HG03442 (cell line): ENCODE measurements around the gene RALY.

Experiments used
- ATAC-seq: cut with Tn5 transposase; IDR thresholded peaks from one replicate; pipeline ENCODE4 v1.9.1; 2021; ENCODE audit warnings: mild to moderate bottlenecking, moderate library complexity; ENCODE audit not compliant: unreplicated experiment

RALY gene

GRCh38 chr20:33985830-33986229 lies 7.9 kb upstream of the RALY start:
- ATAC-seq, result no peak

GRCh38 chr20:33986560-33987216 lies 7.0 kb upstream of the RALY start:
- no peak for ATAC-seq

GRCh38 chr20:33990075-33990474 lies 3.6 kb upstream of the RALY start:
- ATAC-seq, result no peak

DNA sequence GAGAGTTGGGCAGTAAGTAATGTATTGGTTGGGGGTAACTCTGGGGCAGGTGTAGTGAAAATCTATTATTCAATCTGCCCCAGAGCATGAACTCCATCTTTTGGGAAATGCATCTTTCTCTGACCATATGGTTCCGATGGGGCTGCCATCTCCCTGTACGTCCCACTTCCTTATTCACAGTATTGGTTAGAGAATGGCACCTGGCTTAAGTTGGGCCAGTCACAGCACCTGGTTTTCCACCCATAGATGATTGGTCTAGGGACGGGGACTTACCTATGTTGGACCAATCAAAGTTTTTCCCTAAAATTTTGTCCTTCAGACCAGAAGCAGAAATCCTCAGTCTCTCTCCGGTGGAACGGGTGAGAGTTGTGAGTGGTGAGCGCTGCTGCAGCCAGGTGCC lies 2.2 kb upstream of the RALY start:
- no peak for ATAC-seq

- ATAC-seq, result no peak
Observed at GRCh38 chr20:33992145-33992922, 1.4 kb upstream of the RALY start.

DNA sequence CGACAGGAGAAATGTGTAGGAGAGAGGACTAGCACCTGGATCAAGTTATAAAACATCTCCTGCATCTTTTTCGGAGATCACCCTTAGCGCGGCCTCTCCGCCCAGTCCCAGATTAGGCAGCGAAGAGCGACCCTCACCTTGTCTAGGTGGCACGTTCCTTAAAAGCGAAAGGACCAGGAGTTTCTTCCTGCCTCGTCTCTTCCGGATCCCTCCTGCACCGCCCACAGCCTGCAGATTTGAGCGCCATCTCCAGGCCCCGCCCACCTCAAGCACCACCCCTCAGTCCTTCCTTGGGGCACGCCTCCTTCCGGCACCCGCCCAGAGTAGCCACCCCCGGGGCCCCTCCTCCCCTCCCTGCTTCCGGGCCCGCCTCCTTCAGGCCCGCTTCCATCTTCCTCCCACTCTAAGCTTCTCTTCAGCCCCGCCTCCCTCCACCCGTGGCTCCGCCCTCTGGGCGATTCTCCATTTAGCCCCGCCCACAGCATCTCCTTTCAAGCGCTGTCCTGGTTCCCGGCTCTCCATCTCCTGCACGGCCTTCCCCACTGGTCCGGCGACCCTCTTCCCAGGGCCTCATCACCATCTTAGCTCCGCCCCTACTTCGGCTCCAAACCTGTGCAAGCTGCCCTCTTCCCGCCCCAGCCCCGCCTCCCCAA lies 662 bp upstream of the RALY start:
- peak; percentile 69 for ATAC-seq

- peak; percentile 31 for ATAC-seq
Observed at GRCh38 chr20:33994222-33994913, 657 bp downstream of the RALY start.

DNA sequence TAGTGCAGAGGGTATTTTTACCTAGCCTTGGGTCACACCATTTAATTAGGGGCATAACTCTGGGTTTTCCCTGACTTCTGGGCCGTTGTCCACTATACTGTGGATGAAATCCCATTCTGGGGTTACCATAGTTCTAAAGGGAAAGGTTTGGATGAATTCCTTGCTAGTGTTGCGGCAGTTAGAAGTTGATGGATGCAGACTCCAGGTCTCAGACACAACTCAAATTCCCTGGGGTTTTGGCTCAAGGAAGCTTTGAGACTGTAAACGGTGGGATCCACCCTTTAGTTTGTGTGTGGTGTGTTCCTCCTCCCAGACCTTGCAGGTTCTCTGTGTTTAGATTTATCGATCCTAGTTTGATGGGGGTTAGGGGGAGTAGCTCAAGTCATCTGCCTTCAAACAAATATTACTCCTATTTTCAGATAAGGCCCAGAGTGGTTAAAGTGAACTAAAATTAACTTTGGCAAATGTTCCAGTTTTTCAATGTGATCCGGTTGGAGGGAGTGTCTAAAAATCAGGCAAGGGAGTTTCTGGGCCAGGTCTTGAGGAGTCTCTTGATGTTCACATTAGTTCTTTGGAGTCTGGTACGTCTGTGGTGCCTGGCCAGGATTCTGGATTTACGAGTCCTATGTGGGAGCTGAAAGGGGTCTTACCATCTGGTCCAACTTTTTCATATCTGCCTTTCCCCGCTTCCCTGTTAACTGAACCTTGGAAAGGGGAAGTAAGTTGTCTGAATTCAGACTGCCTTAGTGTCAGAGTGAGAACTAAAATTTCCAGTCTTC lies 1.5 kb downstream of the RALY start:
- no peak for ATAC-seq

DNA sequence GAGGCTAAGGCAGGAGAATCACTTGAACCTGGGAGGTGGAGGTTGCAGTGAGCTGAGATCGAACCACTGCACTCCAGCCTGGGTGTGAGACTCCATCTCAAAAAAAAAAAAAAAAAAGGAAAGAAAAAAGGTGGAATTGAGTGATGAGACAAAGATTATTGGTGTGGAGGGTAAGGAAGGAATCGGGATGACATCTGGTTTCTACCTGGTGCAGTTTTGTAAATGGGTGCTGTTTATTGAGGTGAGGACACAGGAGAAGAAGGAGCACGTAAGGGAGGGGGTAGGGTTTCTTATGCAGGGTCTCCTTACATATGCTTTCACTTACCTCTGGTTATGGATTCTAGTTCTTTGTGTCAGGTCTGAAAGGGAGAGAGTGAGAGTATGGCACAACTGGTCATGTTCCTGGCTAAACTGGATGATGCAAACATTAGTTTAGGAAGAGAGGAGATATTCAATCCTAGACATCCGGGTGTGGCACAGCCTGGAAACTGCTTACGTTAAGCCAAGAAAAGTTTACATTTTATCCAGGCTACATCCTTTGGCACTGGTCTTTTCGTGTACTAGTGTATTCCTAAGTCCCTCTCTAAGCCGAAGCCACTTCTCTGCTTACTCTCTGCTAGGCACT lies 5.4 kb downstream of the RALY start:
- no peak for ATAC-seq

DNA sequence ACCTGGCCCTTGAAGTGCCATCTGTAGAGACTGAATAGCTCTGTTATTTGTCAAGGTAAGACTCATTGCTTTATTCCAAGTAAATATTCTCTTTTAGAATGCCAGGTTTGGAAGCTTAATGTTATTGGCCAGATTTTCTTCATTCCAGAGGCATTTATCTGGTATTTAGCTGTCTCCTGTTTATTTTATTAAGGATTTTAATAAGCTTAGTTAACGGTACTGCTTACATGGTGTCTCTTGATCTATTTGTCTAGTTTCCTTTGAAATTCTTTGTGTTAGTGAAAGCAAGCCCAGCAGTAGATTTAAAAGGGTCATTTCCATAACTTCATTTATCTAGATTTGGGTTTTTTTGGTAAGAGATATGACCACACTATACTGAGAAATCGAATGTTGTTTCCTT lies 7.7 kb downstream of the RALY start:
- ATAC-seq, result no peak

DNA sequence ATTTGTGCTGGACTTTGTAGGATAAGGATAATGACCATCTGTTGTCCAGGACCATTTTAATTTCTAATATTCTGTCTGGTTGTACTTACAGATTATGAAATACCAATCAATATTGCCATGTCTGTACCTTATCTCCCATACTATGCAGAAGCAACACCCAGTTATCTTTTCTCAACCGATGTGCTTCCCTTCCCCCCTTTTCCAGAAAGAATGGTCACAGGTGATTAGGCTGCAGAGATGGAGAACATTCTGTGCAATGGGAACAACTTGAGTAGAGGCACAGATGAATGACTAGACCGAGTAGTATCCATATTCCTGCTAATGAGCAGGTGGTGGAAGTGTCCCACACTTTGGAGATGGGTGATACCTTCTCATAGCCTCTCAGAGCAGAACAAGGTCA lies 10.5 kb downstream of the RALY start:
- ATAC-seq, result no peak

GRCh38 chr20:34004790-34005457 lies 11.2 kb downstream of the RALY start:
- no peak for ATAC-seq

DNA sequence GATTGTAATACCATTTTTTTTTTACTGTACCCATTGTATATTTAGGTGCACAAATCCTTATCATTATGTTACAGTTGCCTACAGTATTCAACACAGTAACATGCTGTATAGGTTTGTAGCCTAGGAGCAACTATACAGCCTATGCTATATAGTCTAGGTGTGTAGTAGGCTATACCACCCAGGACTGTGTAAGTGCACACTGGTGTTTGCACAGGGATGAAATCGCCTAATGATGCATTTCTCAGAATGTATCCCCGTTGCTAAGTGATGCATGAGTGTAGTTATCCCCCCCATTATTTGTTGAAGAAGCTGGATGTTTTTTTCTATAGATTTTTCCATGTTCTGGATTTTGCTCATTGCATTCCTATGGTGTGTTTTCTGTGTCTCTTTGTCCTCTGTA lies 12.9 kb downstream of the RALY start:
- ATAC-seq, result no peak

DNA sequence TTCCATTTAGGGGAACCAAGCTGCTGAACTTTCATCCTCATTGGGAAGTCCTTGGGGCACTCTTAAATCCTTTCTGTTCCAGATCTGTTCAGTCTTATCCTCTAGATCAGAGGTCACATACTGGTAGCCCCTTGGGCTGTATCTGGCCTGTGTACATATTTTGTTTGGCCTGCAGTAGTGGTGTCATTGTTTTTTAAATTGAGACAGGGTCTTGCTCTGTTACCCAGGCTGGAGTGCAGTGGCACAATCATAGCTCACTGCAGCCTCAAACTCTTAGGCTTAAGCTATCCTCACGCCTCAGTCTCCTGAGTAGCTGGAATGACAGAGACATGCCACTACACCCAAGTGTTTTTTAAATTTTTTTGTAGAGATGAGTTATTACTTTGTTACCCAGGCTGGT lies 14.8 kb downstream of the RALY start:
- no peak for ATAC-seq

DNA sequence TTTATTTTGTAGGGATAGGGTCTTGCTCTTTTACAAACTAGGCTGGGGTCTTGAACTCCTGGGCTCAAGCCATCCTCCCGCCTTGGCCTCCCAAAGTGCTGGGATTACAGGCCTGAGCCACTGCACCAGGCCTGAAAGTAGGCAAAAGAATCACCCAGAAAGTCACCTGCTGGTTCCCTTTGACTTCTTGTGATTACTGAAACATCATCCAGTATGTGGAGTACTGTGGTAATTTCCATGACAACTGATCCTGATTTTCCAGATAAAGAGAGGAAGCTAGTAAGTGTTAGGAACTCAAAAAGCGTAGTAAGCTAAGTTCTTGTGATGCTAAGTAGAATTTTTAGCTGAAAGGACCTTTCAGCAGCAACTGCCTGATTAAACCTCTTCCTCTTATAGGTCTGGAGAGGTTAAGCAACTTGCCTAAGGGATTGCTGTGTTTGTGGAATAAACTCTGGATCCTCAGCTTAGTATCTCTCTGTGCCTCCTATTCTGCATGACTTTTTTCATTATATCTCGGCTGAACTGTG lies 16.8 kb downstream of the RALY start:
- no peak for ATAC-seq

DNA sequence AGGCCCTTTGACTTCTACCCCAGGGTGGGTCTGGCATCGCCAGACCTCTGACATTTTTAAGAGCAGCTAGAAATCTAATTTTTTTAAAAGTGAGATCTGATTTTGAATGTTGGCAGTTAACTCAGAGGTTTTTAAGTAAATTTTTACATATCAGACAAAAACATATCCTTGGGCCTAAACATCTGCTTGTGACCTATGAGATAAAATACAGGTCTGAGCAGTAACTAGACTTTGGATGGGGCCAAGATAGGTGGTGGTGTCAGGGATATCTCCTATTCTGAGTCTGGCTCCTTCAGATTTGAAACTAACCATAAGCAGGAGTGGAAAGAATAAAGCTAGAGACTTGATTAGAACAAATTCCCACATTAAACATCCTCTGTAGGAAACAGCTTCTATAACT lies 17.6 kb downstream of the RALY start:
- no peak for ATAC-seq

DNA sequence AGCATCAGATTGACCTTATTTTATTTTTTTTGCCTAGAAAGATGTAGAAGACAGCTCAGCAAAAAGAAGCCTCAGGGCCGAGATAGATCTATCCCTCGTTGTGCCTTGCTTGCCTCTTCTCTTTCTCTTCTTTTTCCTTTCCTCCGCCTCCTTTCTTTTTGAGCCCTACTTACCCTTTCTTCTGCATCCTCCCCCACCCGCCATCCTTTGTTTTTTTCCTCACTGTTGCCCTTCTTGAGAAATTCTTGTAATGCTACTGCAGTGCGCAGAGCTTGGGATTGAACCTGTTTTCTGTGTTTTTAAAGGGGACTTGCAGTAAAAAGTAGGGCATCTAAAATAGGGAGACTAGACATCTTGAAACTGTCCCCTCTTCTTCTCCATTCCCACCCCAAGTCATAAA lies 18.6 kb downstream of the RALY start:
- no peak for ATAC-seq

GRCh38 chr20:34012735-34013134 lies 19.0 kb downstream of the RALY start:
- ATAC-seq, result no peak

DNA sequence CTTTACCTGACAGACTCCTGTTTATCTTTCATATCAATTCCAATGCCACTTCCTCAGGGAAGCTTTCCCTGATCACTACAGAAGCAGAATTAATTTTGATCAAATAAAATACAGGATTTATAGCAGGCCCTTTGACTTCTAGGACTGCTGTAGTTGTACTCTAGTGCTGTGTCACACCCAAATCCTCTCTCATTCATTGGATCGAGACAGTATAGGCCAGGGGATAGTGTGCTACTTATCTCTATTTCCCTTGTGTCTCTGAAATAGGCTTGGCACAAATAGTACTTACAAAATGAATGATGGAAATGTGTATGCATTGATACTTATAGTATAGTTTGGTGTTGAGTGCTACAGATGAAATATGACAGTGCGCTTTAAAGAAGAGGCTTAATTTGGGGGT lies 19.8 kb downstream of the RALY start:
- ATAC-seq, result no peak

- no peak for ATAC-seq
Observed at GRCh38 chr20:34014878-34015277, 21.2 kb downstream of the RALY start.
